HuH-7 (cell line): Measurements from ENCODE around the gene EVC2.
"Not testable (repeated sequence)": the region's sequence is repeated elsewhere in the genome, so short reads cannot be mapped to it uniquely, and the experiment has no call there.

ENCODE experiments used
- DNase-seq: peaks from one replicate; pipeline ENCODE4 v3.0.0; 2011; ENCODE audit warnings: low spot score

Gene EVC2

GRCh38 chr4:5746829-5747737 lies 38.7 kb upstream of the EVC2 start:
- no peak for DNase-seq

GRCh38 chr4:5746250-5746649 lies 37.9 kb upstream of the EVC2 start:
- no peak for DNase-seq

GRCh38 chr4:5742968-5743367 lies 34.6 kb upstream of the EVC2 start:
- no peak for DNase-seq

GRCh38 chr4:5742388-5742787 lies 34.0 kb upstream of the EVC2 start:
- no peak for DNase-seq

GRCh38 chr4:5738061-5738460 lies 29.7 kb upstream of the EVC2 start:
- DNase-seq, result no peak

- no peak for DNase-seq
Measured at GRCh38 chr4:5735463-5735862, 27.1 kb upstream of the EVC2 start.

- no peak for DNase-seq
Measured at GRCh38 chr4:5734853-5735252, 26.5 kb upstream of the EVC2 start.

- DNase-seq, result no peak
Measured at GRCh38 chr4:5732158-5732557, 23.8 kb upstream of the EVC2 start.

- DNase-seq, result no peak
Measured at GRCh38 chr4:5730993-5731990, 22.9 kb upstream of the EVC2 start.

GRCh38 chr4:5730436-5730835 lies 22.1 kb upstream of the EVC2 start:
- DNase-seq, result no peak

GRCh38 chr4:5728412-5728811 lies 20.1 kb upstream of the EVC2 start:
- DNase-seq, result not testable (repeated sequence)

- no peak for DNase-seq
Measured at GRCh38 chr4:5724377-5724776, 16.0 kb upstream of the EVC2 start.

- no peak for DNase-seq
Measured at GRCh38 chr4:5722328-5722727, 14.0 kb upstream of the EVC2 start.

GRCh38 chr4:5721923-5722322 lies 13.6 kb upstream of the EVC2 start:
- no peak for DNase-seq

GRCh38 chr4:5720980-5721379 lies 12.6 kb upstream of the EVC2 start:
- no peak for DNase-seq

GRCh38 chr4:5720157-5720850 lies 11.9 kb upstream of the EVC2 start:
- DNase-seq, result no peak

- DNase-seq, result no peak
Measured at GRCh38 chr4:5719350-5720055, 11.1 kb upstream of the EVC2 start.

GRCh38 chr4:5718411-5718810 lies 10.1 kb upstream of the EVC2 start:
- DNase-seq, result no peak

- DNase-seq, result no peak
Measured at GRCh38 chr4:5717449-5718158, 9.2 kb upstream of the EVC2 start.

GRCh38 chr4:5716391-5716790 lies 8.0 kb upstream of the EVC2 start:
- no peak for DNase-seq

GRCh38 chr4:5715357-5715756 lies 7.0 kb upstream of the EVC2 start:
- no peak for DNase-seq
